Sigmoid colon (tissue), 4 donors: ENCODE measurements around the gene RALGDS.

Experiments used
- CTCF ChIP-seq, 4 experiments: fragments of 450-650 bp in 3 of 4; fragments of 200-600 bp in 1 of 4; IDR thresholded peaks; one replicate each; pipeline ENCODE4 v1.5.1; 2016 to 2019; ENCODE audit warnings: antibody characterized with exemption in 4 of 4, mild to moderate bottlenecking in 3 of 4, moderate library complexity in 2 of 4
- POLR2AphosphoS5 ChIP-seq, 4 donors: sonication (generic); formaldehyde crosslinking; IDR thresholded peaks; one replicate each; pipeline ENCODE4 v1.6.1; 2017; ENCODE audit warnings: antibody characterized with exemption in 4 of 4

- TF ChIP-seq POLR2AphosphoS5 (IDR thresholded peaks at IDR 0.05) (no peak), CTCF (IDR thresholded peaks at IDR 0.05) (no peak)
Measured at GRCh38 chr9:133134388-133135145, 13.5 kb upstream of the RALGDS start.
